Measurements from ENCODE around the gene C10orf90.

C10orf90 gene

DNA sequence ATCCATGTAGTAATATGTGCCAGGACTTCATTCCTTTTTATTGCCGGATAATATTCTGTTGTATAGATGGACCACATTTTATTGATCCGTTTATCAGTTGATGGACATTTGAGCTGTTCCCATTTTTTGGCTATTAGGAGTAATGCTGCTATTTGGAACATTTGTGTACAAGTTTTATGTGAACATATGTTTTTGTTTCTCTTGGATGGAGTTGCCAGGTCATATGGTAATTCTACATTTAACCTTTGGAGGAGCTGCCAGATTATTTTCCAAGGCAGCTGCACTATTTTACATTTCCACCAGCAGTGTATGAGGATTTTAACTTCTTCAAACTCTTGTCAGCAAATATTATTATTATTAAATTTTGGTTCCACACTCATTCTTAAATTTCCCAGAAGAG is 59.2 kb downstream of the C10orf90 start:
- H3K4me3 ChIP-seq (ENCODE audit: low read length) = no peak overlapping the region
- no peak for DNase-seq (ENCODE audit: low read depth)
- TF ChIP-seq, protein P1, sequence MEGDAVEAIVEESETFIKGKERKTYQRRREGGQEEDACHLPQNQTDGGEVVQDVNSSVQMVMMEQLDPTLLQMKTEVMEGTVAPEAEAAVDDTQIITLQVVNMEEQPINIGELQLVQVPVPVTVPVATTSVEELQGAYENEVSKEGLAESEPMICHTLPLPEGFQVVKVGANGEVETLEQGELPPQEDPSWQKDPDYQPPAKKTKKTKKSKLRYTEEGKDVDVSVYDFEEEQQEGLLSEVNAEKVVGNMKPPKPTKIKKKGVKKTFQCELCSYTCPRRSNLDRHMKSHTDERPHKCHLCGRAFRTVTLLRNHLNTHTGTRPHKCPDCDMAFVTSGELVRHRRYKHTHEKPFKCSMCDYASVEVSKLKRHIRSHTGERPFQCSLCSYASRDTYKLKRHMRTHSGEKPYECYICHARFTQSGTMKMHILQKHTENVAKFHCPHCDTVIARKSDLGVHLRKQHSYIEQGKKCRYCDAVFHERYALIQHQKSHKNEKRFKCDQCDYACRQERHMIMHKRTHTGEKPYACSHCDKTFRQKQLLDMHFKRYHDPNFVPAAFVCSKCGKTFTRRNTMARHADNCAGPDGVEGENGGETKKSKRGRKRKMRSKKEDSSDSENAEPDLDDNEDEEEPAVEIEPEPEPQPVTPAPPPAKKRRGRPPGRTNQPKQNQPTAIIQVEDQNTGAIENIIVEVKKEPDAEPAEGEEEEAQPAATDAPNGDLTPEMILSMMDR (IDR thresholded peaks at IDR 0.05; ENCODE audit: insufficient read depth, low read depth, low read length, missing control alignments) = no peak

DNA sequence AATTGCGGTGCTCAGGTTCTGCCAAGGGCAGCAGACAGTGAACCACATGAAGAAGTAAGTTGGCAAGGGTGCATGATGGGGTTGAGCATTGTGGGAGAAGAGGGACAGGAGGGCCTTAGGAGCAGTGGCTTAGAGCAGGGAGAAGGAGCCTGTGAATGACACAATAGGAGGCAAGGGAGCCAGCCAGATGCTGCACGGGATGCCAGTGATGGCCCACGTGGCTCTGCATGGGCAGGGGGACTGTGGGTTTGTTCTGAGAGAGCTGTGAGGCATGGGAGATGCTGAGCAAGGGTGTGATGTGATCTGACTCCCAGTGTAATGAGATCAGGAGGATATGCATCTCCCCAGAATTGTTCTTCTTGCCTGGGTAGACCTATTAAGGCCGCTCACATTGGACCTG is 60.9 kb downstream of the C10orf90 start:
- TF ChIP-seq, protein P1 (IDR thresholded peaks at IDR 0.05; ENCODE audit: insufficient read depth, low read depth, low read length, missing control alignments) = no peak
- H3K4me3 ChIP-seq (ENCODE audit: low read length) = no peak overlapping the region
- no peak for DNase-seq (ENCODE audit: low read depth)

DNA sequence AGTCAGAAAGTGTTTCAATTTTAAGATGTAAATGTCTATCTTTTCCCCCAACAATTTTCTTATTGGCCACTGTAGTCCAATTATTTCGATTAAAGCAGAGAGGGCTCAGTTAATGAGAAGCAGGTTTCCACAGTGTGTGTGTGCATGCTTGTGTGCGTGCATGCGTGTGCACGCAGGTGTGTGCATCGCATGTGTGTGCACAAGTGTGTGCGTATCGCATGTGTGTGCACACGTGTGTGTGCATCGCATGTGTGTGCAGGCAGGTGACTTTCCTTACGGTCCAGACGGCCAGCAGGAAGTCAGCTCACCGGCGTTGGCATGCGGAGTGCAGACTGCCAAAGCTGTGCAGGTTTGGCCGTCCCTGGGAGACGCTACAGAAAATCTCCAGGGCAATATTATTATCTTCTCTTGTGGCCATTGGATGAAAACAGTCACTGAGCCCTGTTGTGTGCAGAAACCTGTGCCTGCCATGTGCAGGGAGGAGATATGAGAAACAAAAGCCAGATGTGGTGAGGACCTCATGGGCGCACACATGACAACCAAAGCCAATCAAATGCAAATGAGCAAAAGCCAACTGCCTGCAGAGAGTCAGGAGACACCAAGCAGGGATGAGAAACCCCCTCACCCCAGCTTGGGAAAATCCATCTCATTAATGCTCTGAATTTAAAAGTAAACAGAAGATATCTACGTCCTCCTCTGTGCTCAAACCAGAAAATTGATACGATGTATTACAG is 70.4 kb downstream of the C10orf90 start:
- H3K4me3 ChIP-seq (ENCODE audit: low read length) = no peak overlapping the region
- TF ChIP-seq, protein P1 (IDR thresholded peaks at IDR 0.05; ENCODE audit: insufficient read depth, low read depth, low read length, missing control alignments) = no peak

DNA sequence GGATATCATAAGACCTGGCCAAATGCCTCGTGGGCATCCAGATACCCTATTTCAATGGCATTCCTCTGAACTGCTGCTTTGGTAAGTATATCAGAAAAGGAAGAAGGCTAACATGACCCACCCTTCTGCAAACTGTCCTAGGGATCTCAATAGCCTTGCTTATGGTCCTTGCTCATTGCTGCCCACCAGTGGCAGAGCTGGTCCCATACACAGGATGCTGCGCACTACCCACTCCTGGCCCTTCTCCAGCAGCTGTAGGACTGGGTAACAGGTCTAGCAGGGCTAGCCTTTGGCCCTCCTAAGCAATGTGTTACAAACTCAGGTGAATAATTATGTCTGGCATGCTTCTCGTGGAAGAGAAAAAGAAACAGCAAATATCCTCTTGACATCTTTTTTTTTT is 72.5 kb downstream of the C10orf90 start:
- TF ChIP-seq, protein P1 (IDR thresholded peaks at IDR 0.05; ENCODE audit: insufficient read depth, low read depth, low read length, missing control alignments) = peak; percentile 50
- peak; percentile 56 for DNase-seq (ENCODE audit: low read depth)

More for the DNA sequence above, 70.4 kb downstream of the C10orf90 start:
- DNase-seq (ENCODE audit: low read depth) = no peak

DNA sequence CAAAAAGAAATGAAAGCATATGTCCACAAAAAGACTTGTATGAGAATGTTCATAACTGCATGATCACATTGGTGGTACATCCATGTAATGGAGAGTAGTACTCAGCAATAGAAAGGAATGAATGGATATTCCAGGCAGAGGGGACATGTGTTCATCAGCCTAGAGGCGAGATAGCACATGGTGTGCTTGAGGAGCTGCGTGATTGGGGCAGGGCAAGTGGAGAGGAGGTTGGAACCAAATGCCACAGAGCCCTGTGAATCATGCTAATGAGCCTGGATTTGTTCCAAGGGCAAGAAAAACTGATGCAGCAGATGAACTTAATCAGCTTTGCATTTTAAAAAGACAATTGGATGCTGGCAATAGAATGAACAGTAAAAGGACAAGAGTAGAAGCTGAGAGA is 73.3 kb downstream of the C10orf90 start:
- DNase-seq (ENCODE audit: low read depth) = peak; percentile 11
- no peak overlapping the region for H3K4me3 ChIP-seq (ENCODE audit: low read length)
- TF ChIP-seq, protein P1 (IDR thresholded peaks at IDR 0.05; ENCODE audit: insufficient read depth, low read depth, low read length, missing control alignments) = no peak

More for the DNA sequence above, 72.5 kb downstream of the C10orf90 start:
- no peak overlapping the region for H3K4me3 ChIP-seq (ENCODE audit: low read length)

DNA sequence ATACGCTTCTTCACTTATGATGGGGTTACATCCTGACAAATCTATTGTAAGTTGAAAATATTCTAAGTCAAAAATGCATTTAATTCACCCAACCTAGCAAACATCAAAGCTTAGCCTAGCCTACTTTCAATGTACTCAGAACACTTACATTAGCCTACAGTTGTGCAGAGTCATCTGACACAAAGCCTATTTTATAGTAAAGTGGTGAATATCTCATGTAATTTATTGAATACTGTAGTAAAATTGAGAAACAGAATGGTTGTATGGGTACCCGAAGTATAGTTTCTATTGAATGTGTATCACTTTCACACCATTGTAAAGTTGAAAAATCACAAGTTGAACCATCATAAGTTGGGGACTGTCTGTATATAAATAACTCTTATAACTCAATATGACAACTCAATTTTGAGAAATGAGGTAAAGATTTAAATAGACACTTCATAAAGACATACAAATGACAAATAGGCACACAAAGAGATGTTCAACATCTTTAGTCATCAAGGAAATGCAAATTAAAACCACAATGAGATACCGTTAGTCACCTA is 73.9 kb downstream of the C10orf90 start:
- DNase-seq (ENCODE audit: low read depth) = no peak
- H3K4me3 ChIP-seq (ENCODE audit: low read length) = no peak overlapping the region
- TF ChIP-seq, protein P1 (IDR thresholded peaks at IDR 0.05; ENCODE audit: insufficient read depth, low read depth, low read length, missing control alignments) = no peak

DNA sequence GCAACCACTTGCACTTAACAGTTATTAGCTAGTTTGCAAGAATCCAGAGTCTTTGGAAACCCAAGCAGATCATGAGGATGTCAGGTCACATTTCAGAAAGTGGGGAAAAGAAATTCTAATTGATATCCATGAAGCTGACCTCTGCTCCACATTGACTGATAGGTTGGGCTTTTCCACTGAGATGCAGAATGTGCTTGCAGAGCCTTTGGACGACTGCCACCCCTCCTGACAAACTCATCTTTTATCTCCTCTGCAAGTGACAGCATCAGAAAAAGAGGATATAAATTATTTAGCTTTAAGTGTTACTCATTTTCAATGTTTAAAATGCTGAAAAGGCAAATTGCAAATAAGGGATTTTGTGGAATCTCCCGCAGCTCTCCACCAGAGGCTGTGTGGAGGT is 75.3 kb downstream of the C10orf90 start:
- H3K4me3 ChIP-seq (ENCODE audit: low read length) = no peak overlapping the region
- DNase-seq (ENCODE audit: low read depth) = no peak
- TF ChIP-seq, protein P1 (IDR thresholded peaks at IDR 0.05; ENCODE audit: insufficient read depth, low read depth, low read length, missing control alignments) = no peak

Measured in epithelial cell of esophagus (primary cell).